ENCODE measurements around the gene MPI. TPM values are rescaled to one million over a fixed set of nuclear protein-coding genes. Genes with fewer than 3 reads are reported as not detected.

Gene MPI
- total and polyA plus RNA-seq, 10 donors = 16.4 to 49.9 (median 35.2) TPM

DNA sequence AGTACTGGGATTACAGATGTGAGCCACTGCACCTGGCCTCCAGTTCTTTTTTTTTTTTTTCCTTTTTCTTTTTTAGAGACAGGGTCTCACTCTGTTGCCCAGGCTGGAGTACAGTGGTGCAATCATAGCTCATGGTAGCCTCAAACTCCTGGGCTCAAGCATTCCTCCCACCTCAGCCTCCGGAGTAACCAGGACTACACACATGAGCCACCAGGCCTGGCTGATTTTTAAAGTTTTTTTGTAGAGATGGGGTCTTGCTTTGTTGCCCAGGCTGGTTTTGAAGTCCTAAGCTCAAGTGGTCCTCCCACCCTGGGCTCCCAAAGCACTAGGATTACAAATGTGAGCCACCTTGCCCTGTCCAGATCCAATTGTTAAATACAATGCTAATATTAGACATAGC is 33.3 kb upstream of the MPI start:
- peaks cover 25 to 60% (median 48%) of the 10 kb centered on the region in 6 donors for H3K4me1 ChIP-seq
- peak overlapping the region in 4 of 8 donors; percentile 12 to 57 (median 42) for H3K27ac ChIP-seq
- no peak for DNase-seq
- H3K9me3 ChIP-seq = no peaks in the 10 kb centered on the region
- peaks cover 11 to 72% (median 31%) of the 10 kb centered on the region in 6 donors for H3K36me3 ChIP-seq
- intact Hi-C loops (cut with DNase I; ENCODE audit: low total_unique reads) = no loop called here
- no peaks in the 10 kb centered on the region for H3K27me3 ChIP-seq (replicated peaks in 1 of 7)
- TF ChIP-seq, protein P1, sequence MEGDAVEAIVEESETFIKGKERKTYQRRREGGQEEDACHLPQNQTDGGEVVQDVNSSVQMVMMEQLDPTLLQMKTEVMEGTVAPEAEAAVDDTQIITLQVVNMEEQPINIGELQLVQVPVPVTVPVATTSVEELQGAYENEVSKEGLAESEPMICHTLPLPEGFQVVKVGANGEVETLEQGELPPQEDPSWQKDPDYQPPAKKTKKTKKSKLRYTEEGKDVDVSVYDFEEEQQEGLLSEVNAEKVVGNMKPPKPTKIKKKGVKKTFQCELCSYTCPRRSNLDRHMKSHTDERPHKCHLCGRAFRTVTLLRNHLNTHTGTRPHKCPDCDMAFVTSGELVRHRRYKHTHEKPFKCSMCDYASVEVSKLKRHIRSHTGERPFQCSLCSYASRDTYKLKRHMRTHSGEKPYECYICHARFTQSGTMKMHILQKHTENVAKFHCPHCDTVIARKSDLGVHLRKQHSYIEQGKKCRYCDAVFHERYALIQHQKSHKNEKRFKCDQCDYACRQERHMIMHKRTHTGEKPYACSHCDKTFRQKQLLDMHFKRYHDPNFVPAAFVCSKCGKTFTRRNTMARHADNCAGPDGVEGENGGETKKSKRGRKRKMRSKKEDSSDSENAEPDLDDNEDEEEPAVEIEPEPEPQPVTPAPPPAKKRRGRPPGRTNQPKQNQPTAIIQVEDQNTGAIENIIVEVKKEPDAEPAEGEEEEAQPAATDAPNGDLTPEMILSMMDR (IDR thresholded peaks at IDR 0.05 in 8 of 11, conservative IDR thresholded peaks at IDR 0.05 in 3 of 11) = no peak
- TF ChIP-seq POLR2AphosphoS5 (IDR thresholded peaks at IDR 0.05) = no peak
- TF ChIP-seq POLR2A (IDR thresholded peaks at IDR 0.05) = no peak
- WGBS, 5 donors = 91 to 100% (median 94%) methylated on average over 1 of the region's 1 CpG
- H3K4me3 ChIP-seq = no peak overlapping the region

- Histone ChIP-seq H3K27ac (peak overlapping the region in 5 of 8 donors; percentile 12 to 57 (median 41)), H3K4me1 (peaks cover 25 to 66% (median 49%) of the 10 kb centered on the region in 6 donors), H3K4me3 (no peak overlapping the region), H3K36me3 (peaks cover 11 to 68% (median 25%) of the 10 kb centered on the region in 6 donors), H3K9me3 (no peaks in the 10 kb centered on the region), H3K27me3 (replicated peaks in 1 of 7) (no peaks in the 10 kb centered on the region)
- intact Hi-C loops (cut with DNase I; ENCODE audit: low total_unique reads) = no loop called here
- WGBS, 5 donors = 20 to 51% (median 50%) methylated on average over 3 to 5 of the region's 5 CpGs
- DNase-seq = no peak
- TF ChIP-seq POLR2AphosphoS5 (IDR thresholded peaks at IDR 0.05) = peak in 1 of 3 donors; percentile 21
- TF ChIP-seq, protein P1 (IDR thresholded peaks at IDR 0.05 in 8 of 11, conservative IDR thresholded peaks at IDR 0.05 in 3 of 11) = no peak
- TF ChIP-seq POLR2A (IDR thresholded peaks at IDR 0.05) = no peak
Observed at GRCh38 chr15:74857082-74857655, 32.7 kb upstream of the MPI start.

GRCh38 chr15:74857671-74858368 is 32.0 kb upstream of the MPI start:
- 59 to 64% (median 60%) methylated on average over 7 to 9 of the region's 9 CpGs for WGBS, 5 donors
- intact Hi-C loops (cut with DNase I; ENCODE audit: low total_unique reads) = no loop called here
- Histone ChIP-seq H3K4me1 (peaks cover 25 to 71% (median 49%) of the 10 kb centered on the region in 6 donors), H3K27ac (peak overlapping the region in 6 of 8 donors; percentile 10 to 57 (median 34)), H3K9me3 (no peaks in the 10 kb centered on the region), H3K36me3 (peaks cover 5 to 62% (median 18%) of the 10 kb centered on the region in 6 donors), H3K27me3 (replicated peaks in 1 of 7) (no peaks in the 10 kb centered on the region), H3K4me3 (no peak overlapping the region)
- DNase-seq = no peak
- TF ChIP-seq POLR2A (IDR thresholded peaks at IDR 0.05) = no peak
- TF ChIP-seq, protein P1 (IDR thresholded peaks at IDR 0.05 in 8 of 11, conservative IDR thresholded peaks at IDR 0.05 in 3 of 11) = no peak
- no peak for TF ChIP-seq POLR2AphosphoS5 (IDR thresholded peaks at IDR 0.05)

- Histone ChIP-seq H3K36me3 (peaks cover under 1 to 62% (median 13%) of the 10 kb centered on the region in 6 donors), H3K9me3 (no peaks in the 10 kb centered on the region), H3K4me3 (no peak overlapping the region), H3K27me3 (replicated peaks in 1 of 7) (no peaks in the 10 kb centered on the region), H3K27ac (peak overlapping the region in 5 of 8 donors; percentile 12 to 57 (median 32)), H3K4me1 (peaks cover 25 to 76% (median 54%) of the 10 kb centered on the region in 6 donors)
- intact Hi-C loops (cut with DNase I; ENCODE audit: low total_unique reads) = no loop called here
- TF ChIP-seq POLR2A (IDR thresholded peaks at IDR 0.05) (no peak), POLR2AphosphoS5 (IDR thresholded peaks at IDR 0.05) (no peak)
- no peak for DNase-seq
- WGBS, 5 donors = 57 to 78% (median 70%) methylated on average over 4 of the region's 4 CpGs
Observed at GRCh38 chr15:74858369-74858740, 31.5 kb upstream of the MPI start.
